CD14-positive monocyte (primary cell): Measurements from ENCODE around the gene CHPF. TPM values are rescaled to one million over a fixed set of nuclear protein-coding genes. Genes with fewer than 3 reads are reported as not detected.

ENCODE experiments used
- DNase-seq, 3 donors: peaks; one replicate each; pipeline ENCODE4 v3.0.0-alpha.2; 2011 to 2022
- H2AFZ ChIP-seq: 2 replicates; pipeline ENCODE4 v1.6.0; 2012; ENCODE audit warnings: mild to moderate bottlenecking, low read depth, low read length, inconsistent platforms; ENCODE audit not compliant: insufficient read depth, poor library complexity, severe bottlenecking
- H3K27ac ChIP-seq, 2 donors: 1 replicate in 1 of 2; 2 replicates in 1 of 2; pipeline ENCODE4 v1.5.1; 2012 to 2013; ENCODE audit warnings: low read length in 2 of 2, control low read depth in 1 of 2, inconsistent platforms in 1 of 2, low read depth in 1 of 2, mild to moderate bottlenecking in 1 of 2
- H3K27me3 ChIP-seq, 2 donors: one replicate each; pipeline versions ENCODE4 v1.6.0 to v1.6.1; 2011 to 2013; ENCODE audit warnings: low read length in 2 of 2; ENCODE audit not compliant: control insufficient read depth in 2 of 2, insufficient read depth in 2 of 2
- H3K36me3 ChIP-seq, 2 donors: replicated peaks in 1 of 2; 1 replicate in 1 of 2; 2 replicates in 1 of 2; pipeline versions ENCODE4 v1.5.1 to v1.6.1; 2012 to 2013; ENCODE audit warnings: low read length in 2 of 2, control low read depth in 1 of 2, inconsistent platforms in 1 of 2, mild to moderate bottlenecking in 1 of 2; ENCODE audit not compliant: insufficient read depth in 2 of 2, control insufficient read depth in 1 of 2
- H3K4me1 ChIP-seq, 2 donors: 1 replicate in 1 of 2; 2 replicates in 1 of 2; pipeline versions ENCODE4 v1.5.1 to v1.6.1; 2012 to 2013; ENCODE audit warnings: low read length in 2 of 2, control low read depth in 1 of 2, inconsistent platforms in 1 of 2, mild to moderate bottlenecking in 1 of 2, moderate library complexity in 1 of 2; ENCODE audit not compliant: insufficient read depth in 2 of 2, control insufficient read depth in 1 of 2
- H3K4me2 ChIP-seq: replicated peaks from 2 replicates; pipeline ENCODE3; 2012; ENCODE audit warnings: low read length, moderate library complexity, mild to moderate bottlenecking; ENCODE audit not compliant: poor library complexity, severe bottlenecking; ENCODE audit errors: extremely low read depth
- H3K4me3 ChIP-seq, 3 experiments: fragments of 200-600 bp in 1 of 3; sonication (generic) in 1 of 3; replicated peaks in 1 of 3; 1 replicate in 2 of 3; 2 replicates in 1 of 3; pipeline ENCODE4 v1.5.1; 2011 to 2013; ENCODE audit warnings: low read length in 3 of 3, mild to moderate bottlenecking in 3 of 3, control low read depth in 2 of 3, low read depth in 2 of 3, inconsistent platforms in 1 of 3, moderate library complexity in 1 of 3
- H3K79me2 ChIP-seq: 2 replicates; pipeline ENCODE4 v1.6.0; 2012; ENCODE audit warnings: mild to moderate bottlenecking, control low read depth, inconsistent platforms, low read length, moderate library complexity; ENCODE audit not compliant: insufficient read depth
- H3K9ac ChIP-seq: 2 replicates; pipeline ENCODE4 v1.6.0; 2017; ENCODE audit warnings: low read length, mild to moderate bottlenecking; ENCODE audit not compliant: insufficient read depth, poor library complexity, severe bottlenecking
- H3K9me3 ChIP-seq, 2 donors: replicated peaks in 1 of 2; 1 replicate in 1 of 2; 2 replicates in 1 of 2; pipeline versions ENCODE4 v1.5.1 to v1.6.1; 2012 to 2013; ENCODE audit warnings: low read length in 2 of 2, control low read depth in 1 of 2; ENCODE audit not compliant: control insufficient read depth in 1 of 2, insufficient read depth in 1 of 2
- H4K20me1 ChIP-seq: 2 replicates; pipeline ENCODE4 v1.6.0; 2012; ENCODE audit warnings: mild to moderate bottlenecking, low read length, control low read depth, moderate library complexity; ENCODE audit not compliant: insufficient read depth
- H3K27ac Mint-ChIP-seq, 7 donors: one replicate each; pipeline ENCODE4 v1.8.0; 2020; ENCODE audit warnings: mild to moderate bottlenecking in 7 of 7, mixed read lengths in 7 of 7, moderate library complexity in 6 of 7, inconsistent platforms in 2 of 7
- H3K27me3 Mint-ChIP-seq, 3 donors: one replicate each; pipeline ENCODE4 v1.8.0; 2021 to 2022; ENCODE audit warnings: low read depth in 3 of 3, mild to moderate bottlenecking in 3 of 3, mixed read lengths in 3 of 3, moderate library complexity in 3 of 3, inconsistent platforms in 1 of 3
- H3K36me3 Mint-ChIP-seq, 2 donors: one replicate each; pipeline ENCODE4 v1.8.0; 2020; ENCODE audit warnings: mixed read lengths in 2 of 2, inconsistent platforms in 1 of 2, mild to moderate bottlenecking in 1 of 2
- H3K4me1 Mint-ChIP-seq: one replicate; pipeline ENCODE4 v1.8.0; 2020; ENCODE audit warnings: mild to moderate bottlenecking, mixed read lengths
- H3K4me3 Mint-ChIP-seq, 2 donors: one replicate each; pipeline ENCODE4 v1.8.0; 2020; ENCODE audit warnings: mild to moderate bottlenecking in 2 of 2, mixed read lengths in 2 of 2, moderate library complexity in 1 of 2
- H3K9me3 Mint-ChIP-seq, 7 donors: one replicate each; pipeline ENCODE4 v1.8.0; 2020 to 2022; ENCODE audit warnings: mixed read lengths in 7 of 7, mild to moderate bottlenecking in 6 of 7, moderate library complexity in 6 of 7, inconsistent platforms in 2 of 7
- WGBS: methylation state at CpG from one replicate; pipeline ENCODE4 v1.1.5; 2013; ENCODE audit warnings: missing lambda C conversion rate; ENCODE audit not compliant: insufficient coverage; 5-methylcytosine and 5-hydroxymethylcytosine counted together
- intact Hi-C, 2 donors: fragments of 100-400 bp; cut with micrococcal nuclease; formaldehyde crosslinking; loops; one replicate each; pipeline versions ENCODE4 v1.15.0 to v1.15.1; 2023
- polyA plus RNA-seq, 3 donors: library from polyadenylated mRNA; depleted of rRNA in 1 of 3; unstranded in 2 of 3; stranded (reverse) in 1 of 3; fragments of 300-500 nt in 2 of 3; fragments of >200 nt in 1 of 3; fragmentation: Illumina TruSeq in 2 of 3; gene quantifications; 1 replicate in 2 of 3; 2 replicates in 1 of 3; pipeline ENCODE4 v1.2.3, GENCODE V29; 2012 to 2021
- TF ChIP-seq, protein P1 (sequence below): fragments of 200-600 bp; IDR thresholded peaks from one replicate; pipeline ENCODE4 v1.8.0; 2022; ENCODE audit warnings: antibody characterized with exemption, mild to moderate bottlenecking

CHPF gene
- polyA plus RNA-seq, 3 donors: 0.09 to 0.32 (median 0.09) TPM

DNA sequence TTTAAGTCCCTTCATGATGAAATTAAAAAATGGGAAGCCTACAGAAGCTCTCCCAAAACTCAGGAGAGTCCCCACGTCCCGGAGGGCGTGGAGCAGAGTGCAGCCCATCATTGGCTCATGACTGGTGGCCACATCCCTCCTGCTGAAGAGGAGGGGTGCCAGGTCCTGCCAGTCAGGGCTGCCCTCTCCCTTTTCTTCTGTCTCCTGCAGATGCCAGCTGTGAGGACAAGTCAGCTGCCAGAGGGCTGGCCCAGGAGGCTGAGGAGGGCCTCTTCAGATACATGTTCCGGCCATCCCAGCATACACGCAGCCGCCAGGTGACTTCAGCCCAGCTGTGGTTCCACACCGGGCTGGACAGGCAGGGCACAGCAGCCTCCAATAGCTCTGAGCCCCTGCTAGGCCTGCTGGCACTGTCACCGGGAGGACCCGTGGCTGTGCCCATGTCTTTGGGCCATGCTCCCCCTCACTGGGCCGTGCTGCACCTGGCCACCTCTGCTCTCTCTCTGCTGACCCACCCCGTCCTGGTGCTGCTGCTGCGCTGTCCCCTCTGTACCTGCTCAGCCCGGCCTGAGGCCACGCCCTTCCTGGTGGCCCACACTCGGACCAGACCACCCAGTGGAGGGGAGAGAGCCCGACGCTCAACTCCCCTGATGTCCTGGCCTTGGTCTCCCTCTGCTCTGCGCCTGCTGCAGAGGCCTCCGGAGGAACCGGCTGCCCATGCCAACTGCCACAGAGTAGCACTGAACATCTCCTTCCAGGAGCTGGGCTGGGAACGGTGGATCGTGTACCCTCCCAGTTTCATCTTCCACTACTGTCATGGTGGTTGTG is 31.1 kb upstream of the CHPF start:
- no peak overlapping the region for H3K4me2 ChIP-seq
- TF ChIP-seq, protein P1, sequence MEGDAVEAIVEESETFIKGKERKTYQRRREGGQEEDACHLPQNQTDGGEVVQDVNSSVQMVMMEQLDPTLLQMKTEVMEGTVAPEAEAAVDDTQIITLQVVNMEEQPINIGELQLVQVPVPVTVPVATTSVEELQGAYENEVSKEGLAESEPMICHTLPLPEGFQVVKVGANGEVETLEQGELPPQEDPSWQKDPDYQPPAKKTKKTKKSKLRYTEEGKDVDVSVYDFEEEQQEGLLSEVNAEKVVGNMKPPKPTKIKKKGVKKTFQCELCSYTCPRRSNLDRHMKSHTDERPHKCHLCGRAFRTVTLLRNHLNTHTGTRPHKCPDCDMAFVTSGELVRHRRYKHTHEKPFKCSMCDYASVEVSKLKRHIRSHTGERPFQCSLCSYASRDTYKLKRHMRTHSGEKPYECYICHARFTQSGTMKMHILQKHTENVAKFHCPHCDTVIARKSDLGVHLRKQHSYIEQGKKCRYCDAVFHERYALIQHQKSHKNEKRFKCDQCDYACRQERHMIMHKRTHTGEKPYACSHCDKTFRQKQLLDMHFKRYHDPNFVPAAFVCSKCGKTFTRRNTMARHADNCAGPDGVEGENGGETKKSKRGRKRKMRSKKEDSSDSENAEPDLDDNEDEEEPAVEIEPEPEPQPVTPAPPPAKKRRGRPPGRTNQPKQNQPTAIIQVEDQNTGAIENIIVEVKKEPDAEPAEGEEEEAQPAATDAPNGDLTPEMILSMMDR: no peak
- H3K4me3 Mint-ChIP-seq: no peak overlapping the region
- H2AFZ ChIP-seq: no peak overlapping the region
- no peak overlapping the region for H3K27ac Mint-ChIP-seq
- intact Hi-C loops: no loop called here
- no peak overlapping the region for H3K4me3 ChIP-seq
- H3K4me1 ChIP-seq: peaks cover 8 to 26% of the 10 kb centered on the region in 2 donors
- H3K79me2 ChIP-seq: no peaks in the 10 kb centered on the region
- H3K4me1 Mint-ChIP-seq: peaks cover 20% of the 10 kb centered on the region
- 91% methylated on average over 19 of the region's 22 CpGs for WGBS
- H4K20me1 ChIP-seq: no peaks in the 10 kb centered on the region
- H3K36me3 ChIP-seq: no peaks in the 10 kb centered on the region
- peaks cover 0 to 10% (median 3%) of the 10 kb centered on the region in 7 donors for H3K9me3 Mint-ChIP-seq
- H3K9ac ChIP-seq: no peak overlapping the region
- H3K27me3 Mint-ChIP-seq: peaks cover 34 to 42% (median 35%) of the 10 kb centered on the region in 3 donors
- no peak for DNase-seq
- no peaks in the 10 kb centered on the region for H3K9me3 ChIP-seq
- peaks cover 0 to 5% of the 10 kb centered on the region in 2 donors for H3K36me3 Mint-ChIP-seq
- peaks cover 16 to 33% of the 10 kb centered on the region in 2 donors for H3K27me3 ChIP-seq
- no peak overlapping the region for H3K27ac ChIP-seq

DNA sequence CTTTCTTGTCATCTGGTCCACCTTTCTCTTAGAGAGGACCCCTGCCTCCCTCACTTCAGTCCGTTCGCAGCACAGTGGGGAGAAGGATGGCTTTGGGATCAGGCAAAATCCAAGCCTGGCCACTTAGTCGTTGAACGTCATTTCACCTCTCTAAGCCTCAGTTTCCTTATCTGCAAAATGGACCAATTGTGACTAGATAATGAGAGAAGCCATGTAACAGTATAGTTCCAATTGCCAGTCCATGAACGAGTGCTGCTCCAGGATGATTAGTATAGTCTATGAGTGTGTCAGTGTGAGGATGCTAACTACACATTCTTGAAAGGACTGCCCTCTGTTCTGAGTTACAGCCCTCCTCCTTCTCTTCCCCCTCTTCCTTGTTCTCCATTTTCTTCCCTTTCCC is 29.6 kb upstream of the CHPF start:
- H2AFZ ChIP-seq: no peak overlapping the region
- H3K4me3 ChIP-seq: no peak overlapping the region
- no peaks in the 10 kb centered on the region for H3K79me2 ChIP-seq
- WGBS: no CpG with 5 or more reads among the region's 5 CpGs
- no peak overlapping the region for H3K4me2 ChIP-seq
- H4K20me1 ChIP-seq: no peaks in the 10 kb centered on the region
- Mint-ChIP-seq H3K36me3 (peaks cover 0 to 7% of the 10 kb centered on the region in 2 donors), H3K4me1 (peaks cover 7% of the 10 kb centered on the region), H3K27me3 (peaks cover 45 to 57% (median 47%) of the 10 kb centered on the region in 3 donors), H3K4me3 (peak overlapping the region in 1 of 2 donors; percentile 21), H3K27ac (peak overlapping the region in 1 of 7 donors; percentile 44), H3K9me3 (peaks cover 0 to 5% (median 0%) of the 10 kb centered on the region in 7 donors)
- intact Hi-C loops: no loop called here
- TF ChIP-seq, protein P1: no peak
- DNase-seq: no peak
- H3K36me3 ChIP-seq: no peaks in the 10 kb centered on the region
- H3K27me3 ChIP-seq: peaks cover 23 to 46% of the 10 kb centered on the region in 2 donors
- no peak overlapping the region for H3K9ac ChIP-seq
- H3K27ac ChIP-seq: no peak overlapping the region
- no peaks in the 10 kb centered on the region for H3K9me3 ChIP-seq
- H3K4me1 ChIP-seq: peaks cover 0 to 15% of the 10 kb centered on the region in 2 donors
